Kidney epithelial cell (primary cell): ENCODE measurements around the gene MAFF. TPM values are rescaled to one million over a fixed set of nuclear protein-coding genes. Genes with fewer than 3 reads are reported as not detected.

Source experiments
- DNase-seq: peaks from one replicate; pipeline ENCODE4 v3.0.0-alpha.2; 2010; ENCODE audit warnings: low read depth
- H3K27me3 ChIP-seq: 2 replicates; pipeline ENCODE4 v1.6.0; 2011; ENCODE audit warnings: low read length; ENCODE audit not compliant: control insufficient read depth, insufficient read depth
- H3K36me3 ChIP-seq: 2 replicates; pipeline ENCODE4 v1.5.1; 2011; ENCODE audit warnings: low read length; ENCODE audit not compliant: control insufficient read depth, insufficient read depth
- H3K4me3 ChIP-seq: 2 replicates; pipeline ENCODE4 v1.5.1; 2011; ENCODE audit warnings: low read depth, mild to moderate bottlenecking, control low read depth, low read length
- CTCF ChIP-seq: IDR thresholded peaks from 2 replicates; pipeline ENCODE4 v1.5.1; 2011; ENCODE audit warnings: mild to moderate bottlenecking, moderate library complexity, low read length, control low read depth, inconsistent platforms; ENCODE audit not compliant: insufficient read depth, poor library complexity, severe bottlenecking
- total RNA-seq: library from RNA; depleted of rRNA; stranded (reverse); fragments of >200 nt; gene quantifications from 2 replicates; pipeline ENCODE4 v1.2.3, GENCODE V29; 2015

Gene MAFF
- total RNA-seq, 1 donor from 2014 or later = 99.5 TPM

GRCh38 chr22:38203855-38204514, 2.2 kb downstream of the MAFF start:
- H3K27me3 ChIP-seq = no peaks in the 10 kb centered on the region
- H3K4me3 ChIP-seq = no peak overlapping the region
- H3K36me3 ChIP-seq = no peaks in the 10 kb centered on the region
- DNase-seq = no peak
- TF ChIP-seq CTCF = no peak

GRCh38 chr22:38204784-38205183, 3.0 kb downstream of the MAFF start:
- Histone ChIP-seq H3K4me3 (no peak overlapping the region), H3K36me3 (no peaks in the 10 kb centered on the region), H3K27me3 (no peaks in the 10 kb centered on the region)
- no peak for TF ChIP-seq CTCF
- DNase-seq = no peak

- TF ChIP-seq CTCF = no peak
- DNase-seq = no peak
- no peak overlapping the region for H3K4me3 ChIP-seq
- no peaks in the 10 kb centered on the region for H3K27me3 ChIP-seq
- no peaks in the 10 kb centered on the region for H3K36me3 ChIP-seq
Observed at GRCh38 chr22:38205261-38206128, 3.7 kb downstream of the MAFF start.

GRCh38 chr22:38207898-38208432, 6.2 kb downstream of the MAFF start:
- no peak for DNase-seq
- no peaks in the 10 kb centered on the region for H3K27me3 ChIP-seq
- no peaks in the 10 kb centered on the region for H3K36me3 ChIP-seq
- TF ChIP-seq CTCF = no peak
- no peak overlapping the region for H3K4me3 ChIP-seq

- no peak for TF ChIP-seq CTCF
- no peak for DNase-seq
- H3K36me3 ChIP-seq = no peaks in the 10 kb centered on the region
- no peak overlapping the region for H3K4me3 ChIP-seq
- H3K27me3 ChIP-seq = no peaks in the 10 kb centered on the region
Observed at GRCh38 chr22:38208551-38208968, 6.8 kb downstream of the MAFF start.
